Spleen (tissue), 11 donors: ENCODE measurements around the gene POU2F1. TPM values are rescaled to one million over a fixed set of nuclear protein-coding genes. Genes with fewer than 3 reads are reported as not detected.

Experiments
- DNase-seq: peaks from one replicate; pipeline ENCODE4 v3.0.0-alpha.2; 2020
- H3K27ac ChIP-seq, 8 donors: fragments of 200-600 bp; sonication (generic) in 7 of 8; 1 replicate in 4 of 8; 2 replicates in 4 of 8; pipeline versions ENCODE4 v1.5.0 to v1.8.0; 2016 to 2021; ENCODE audit warnings: inconsistent platforms in 4 of 8, mild to moderate bottlenecking in 4 of 8, moderate library complexity in 1 of 8
- H3K27me3 ChIP-seq, 7 donors: fragments of 200-600 bp; sonication (generic) in 6 of 7; replicated peaks in 1 of 7; 1 replicate in 4 of 7; 2 replicates in 3 of 7; pipeline versions ENCODE4 v1.5.0 to v1.8.0; 2016 to 2021; ENCODE audit warnings: inconsistent platforms in 3 of 7, mild to moderate bottlenecking in 1 of 7
- H3K36me3 ChIP-seq, 6 donors: fragments of 200-600 bp; sonication (generic) in 5 of 6; 1 replicate in 4 of 6; 2 replicates in 2 of 6; pipeline versions ENCODE4 v1.5.0 to v1.8.0; 2016 to 2021; ENCODE audit warnings: inconsistent platforms in 2 of 6
- H3K4me1 ChIP-seq, 6 donors: fragments of 200-600 bp; sonication (generic) in 5 of 6; 1 replicate in 3 of 6; 2 replicates in 3 of 6; pipeline versions ENCODE4 v1.5.0 to v1.8.0; 2016 to 2021; ENCODE audit warnings: inconsistent platforms in 3 of 6
- H3K4me3 ChIP-seq, 8 donors: fragments of 200-600 bp; sonication (generic) in 7 of 8; 1 replicate in 4 of 8; 2 replicates in 4 of 8; pipeline versions ENCODE4 v1.5.0 to v1.8.0; 2016 to 2021; ENCODE audit warnings: inconsistent platforms in 4 of 8, mild to moderate bottlenecking in 4 of 8, moderate library complexity in 2 of 8
- H3K9me3 ChIP-seq, 8 donors: fragments of 200-600 bp; sonication (generic) in 7 of 8; 1 replicate in 4 of 8; 2 replicates in 4 of 8; pipeline versions ENCODE4 v1.5.0 to v1.8.0; 2016 to 2021; ENCODE audit warnings: inconsistent platforms in 4 of 8
- CTCF ChIP-seq, 11 experiments: fragments of 200-600 bp in 7 of 11; fragments of 450-650 bp in 4 of 11; sonication (generic) in 4 of 11; IDR thresholded peaks in 8 of 11; conservative IDR thresholded peaks in 3 of 11; 1 replicate in 7 of 11; 2 replicates in 4 of 11; pipeline versions ENCODE4 v1.4.0 to v1.8.0; 2016 to 2021; ENCODE audit warnings: antibody characterized with exemption in 11 of 11, inconsistent platforms in 4 of 11, mild to moderate bottlenecking in 1 of 11
- POLR2A ChIP-seq, 3 donors: fragments of 450-650 bp; IDR thresholded peaks; one replicate each; pipeline ENCODE4 v1.5.1; 2017; ENCODE audit warnings: antibody characterized with exemption in 3 of 3, mild to moderate bottlenecking in 1 of 3
- POLR2AphosphoS5 ChIP-seq, 3 donors: sonication (generic); formaldehyde crosslinking; IDR thresholded peaks; one replicate each; pipeline ENCODE4 v1.5.1; 2017; ENCODE audit warnings: antibody characterized with exemption in 3 of 3
- WGBS, 5 donors: extraction: QIAGEN DNeasy Blood & Tissue Kit in 3 of 5; methylation state at CpG; one replicate each; pipeline versions ENCODE4 v1.1.5 to v1.1.7; 2013 to 2018; 5-methylcytosine and 5-hydroxymethylcytosine counted together
- intact Hi-C: fragments of 100-400 bp; cut with DNase I; formaldehyde crosslinking; loops from one replicate; pipeline ENCODE4 v1.15.0; 2023; ENCODE audit warnings: low total_unique reads
- polyA plus RNA-seq, 3 donors: library from polyadenylated mRNA; stranded (reverse); fragments of 200-250 nt; gene quantifications; one replicate each; pipeline ENCODE4 v1.2.1, GENCODE V29; 2013
- total RNA-seq, 7 donors: library from RNA; depleted of rRNA in 3 of 7; stranded (reverse); fragments of >200 nt in 3 of 7; fragmentation: NEBNext Ultra II Directional in 4 of 7; extraction: Animal tissue kit (Norgen Biotek cat#: 25700) in 4 of 7; gene quantifications; one replicate each; pipeline versions ENCODE4 v1.1.0 to v1.2.1, GENCODE V29; 2016 to 2021
- donor health status: healthy with polysubstance abuse.
- donor health status: DM: no; HTN: no; CAD: no; lungs with moderate emphysema.
- donor health status: DM: no; HTN: no; CAD: no.
- donor health status: Bipolar disorder and iron deficiency.
- donor health status: healthy.
- donor health status: DM: no; HTN: no; CAD: no.
- donor health status: DM: yes; HTN: yes; CAD: no.

Gene POU2F1
- total and polyA plus RNA-seq, 10 donors, result 1.8 to 60.3 (median 27.4) TPM

- peaks cover 0 to 82% (median 30%) of the 10 kb centered on the region in 6 donors for H3K36me3 ChIP-seq
- WGBS, 5 donors, result 93 to 96% (median 95%) methylated on average over 5 of the region's 5 CpGs
- H3K27ac ChIP-seq, result no peak overlapping the region
- no peaks in the 10 kb centered on the region for H3K4me1 ChIP-seq
- intact Hi-C loops, result no loop called here
- no peak for DNase-seq
- H3K4me3 ChIP-seq, result no peak overlapping the region
- TF ChIP-seq POLR2AphosphoS5 (IDR thresholded peaks at IDR 0.05), result no peak
- TF ChIP-seq CTCF (IDR thresholded peaks at IDR 0.05 in 8 of 11, conservative IDR thresholded peaks at IDR 0.05 in 3 of 11), result no peak
- H3K9me3 ChIP-seq, result no peaks in the 10 kb centered on the region
- H3K27me3 ChIP-seq, result no peaks in the 10 kb centered on the region
Measured at GRCh38 chr1:167375949-167376348, 155.3 kb downstream of the POU2F1 start.

- no peak for TF ChIP-seq CTCF (IDR thresholded peaks at IDR 0.05 in 8 of 11, conservative IDR thresholded peaks at IDR 0.05 in 3 of 11)
- TF ChIP-seq POLR2AphosphoS5 (IDR thresholded peaks at IDR 0.05), result peak in 1 of 3 donors; percentile 25
- peaks cover 0 to 3% (median 0%) of the 10 kb centered on the region in 6 donors for H3K4me1 ChIP-seq
- peaks cover 0 to 81% (median 24%) of the 10 kb centered on the region in 6 donors for H3K36me3 ChIP-seq
- WGBS, 5 donors, result 84 to 91% (median 86%) methylated on average over 7 of the region's 7 CpGs
- H3K4me3 ChIP-seq, result no peak overlapping the region
- no peak for DNase-seq
- H3K27ac ChIP-seq, result peak overlapping the region in 6 of 8 donors; percentile 3 to 72 (median 58)
- no peaks in the 10 kb centered on the region for H3K27me3 ChIP-seq
- no peaks in the 10 kb centered on the region for H3K9me3 ChIP-seq
- intact Hi-C loops, result no loop called here
Measured at GRCh38 chr1:167387251-167387910, 166.7 kb downstream of the POU2F1 start.

DNA sequence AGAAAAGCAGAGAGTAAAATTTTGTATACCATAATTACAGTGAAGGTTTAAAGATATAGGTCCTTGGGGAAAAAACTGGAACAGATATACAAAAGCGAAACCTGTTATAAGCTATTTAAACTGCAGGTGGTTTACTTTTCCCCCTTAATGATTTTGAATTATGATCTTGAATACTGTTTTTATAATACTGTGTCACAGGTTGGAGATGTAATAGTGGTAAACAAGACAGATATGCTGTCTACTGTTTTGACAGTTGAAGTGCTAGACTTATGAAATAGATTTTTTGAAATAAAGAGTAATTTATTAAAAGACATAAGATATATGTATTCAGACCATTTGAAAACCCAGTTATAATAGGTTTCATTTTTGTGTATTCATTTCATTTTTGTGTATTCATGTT is 168.3 kb downstream of the POU2F1 start:
- intact Hi-C loops, result no loop called here

More for the DNA sequence above, 168.3 kb downstream of the POU2F1 start:
- TF ChIP-seq POLR2A (IDR thresholded peaks at IDR 0.05) (no peak), CTCF (IDR thresholded peaks at IDR 0.05 in 8 of 11, conservative IDR thresholded peaks at IDR 0.05 in 3 of 11) (no peak), POLR2AphosphoS5 (IDR thresholded peaks at IDR 0.05) (no peak)
- no peak overlapping the region for H3K4me3 ChIP-seq
- H3K9me3 ChIP-seq, result no peaks in the 10 kb centered on the region
- peaks cover 0 to 3% (median 0%) of the 10 kb centered on the region in 6 donors for H3K4me1 ChIP-seq
- 94 to 100% (median 97%) methylated on average over 1 of the region's 1 CpG for WGBS, 5 donors
- peak overlapping the region in 2 of 8 donors; percentile 60 to 62 for H3K27ac ChIP-seq
- peaks cover 0 to 84% (median 23%) of the 10 kb centered on the region in 6 donors for H3K36me3 ChIP-seq
- H3K27me3 ChIP-seq, result no peaks in the 10 kb centered on the region
- DNase-seq, result no peak
